ENCODE results near the gene COL8A1. TPM values are rescaled to one million over a fixed set of nuclear protein-coding genes. Genes with fewer than 3 reads are reported as not detected.

COL8A1 gene
- total and polyA plus RNA-seq, 8 donors, result 0.96 to 283 (median 2.6) TPM

DNA sequence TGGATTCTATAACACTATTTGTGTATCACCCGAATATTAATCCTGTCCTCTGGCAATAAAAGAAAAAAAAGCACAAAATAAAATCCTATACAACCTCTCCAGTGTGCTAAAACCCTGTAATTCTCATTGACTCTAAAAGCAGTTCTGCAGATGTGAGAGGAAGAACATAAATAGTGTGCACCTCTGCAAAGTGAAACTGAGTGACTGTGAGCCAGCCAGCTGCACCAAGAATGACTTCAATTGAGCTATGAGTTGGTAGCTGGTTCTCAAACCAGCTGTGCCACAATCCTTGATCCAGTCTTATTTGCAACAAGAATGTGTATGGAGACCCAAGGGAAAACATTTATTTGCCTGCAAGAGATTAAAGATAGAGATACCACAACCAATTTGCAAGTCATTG is 31.2 kb upstream of the COL8A1 start:
- DNase-seq, result no peak
- Histone ChIP-seq H3K4me3 (no peak overlapping the region), H3K27me3 (no peaks in the 10 kb centered on the region), H3K9me3 (no peaks in the 10 kb centered on the region), H3K4me1 (no peaks in the 10 kb centered on the region), H3K36me3 (no peaks in the 10 kb centered on the region), H3K27ac (no peak overlapping the region)
- TF ChIP-seq, protein P1, sequence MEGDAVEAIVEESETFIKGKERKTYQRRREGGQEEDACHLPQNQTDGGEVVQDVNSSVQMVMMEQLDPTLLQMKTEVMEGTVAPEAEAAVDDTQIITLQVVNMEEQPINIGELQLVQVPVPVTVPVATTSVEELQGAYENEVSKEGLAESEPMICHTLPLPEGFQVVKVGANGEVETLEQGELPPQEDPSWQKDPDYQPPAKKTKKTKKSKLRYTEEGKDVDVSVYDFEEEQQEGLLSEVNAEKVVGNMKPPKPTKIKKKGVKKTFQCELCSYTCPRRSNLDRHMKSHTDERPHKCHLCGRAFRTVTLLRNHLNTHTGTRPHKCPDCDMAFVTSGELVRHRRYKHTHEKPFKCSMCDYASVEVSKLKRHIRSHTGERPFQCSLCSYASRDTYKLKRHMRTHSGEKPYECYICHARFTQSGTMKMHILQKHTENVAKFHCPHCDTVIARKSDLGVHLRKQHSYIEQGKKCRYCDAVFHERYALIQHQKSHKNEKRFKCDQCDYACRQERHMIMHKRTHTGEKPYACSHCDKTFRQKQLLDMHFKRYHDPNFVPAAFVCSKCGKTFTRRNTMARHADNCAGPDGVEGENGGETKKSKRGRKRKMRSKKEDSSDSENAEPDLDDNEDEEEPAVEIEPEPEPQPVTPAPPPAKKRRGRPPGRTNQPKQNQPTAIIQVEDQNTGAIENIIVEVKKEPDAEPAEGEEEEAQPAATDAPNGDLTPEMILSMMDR (IDR thresholded peaks at IDR 0.05), result no peak
- ATAC-seq, result no peak
- intact Hi-C loops (cut with DNase I), result no loop called here

DNA sequence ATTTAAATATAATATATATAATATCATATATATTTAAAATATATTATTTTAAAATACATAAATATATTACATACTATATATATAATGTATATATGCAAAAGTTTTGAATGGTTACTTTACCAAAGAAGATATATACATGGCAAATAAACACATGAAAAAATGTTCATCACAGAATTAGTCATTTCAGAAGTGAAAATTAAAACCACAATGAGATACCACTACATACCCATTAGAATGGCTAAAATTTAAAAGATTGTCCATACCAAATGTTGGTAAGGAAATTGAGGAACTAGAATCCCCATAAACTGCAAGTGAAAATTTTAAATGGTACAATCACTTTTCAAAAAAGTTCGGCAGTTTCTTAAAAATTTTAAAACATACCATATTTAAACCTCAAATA is 23.6 kb upstream of the COL8A1 start:
- H3K4me1 ChIP-seq, result no peaks in the 10 kb centered on the region
- H3K27me3 ChIP-seq, result no peaks in the 10 kb centered on the region
- no peak overlapping the region for H3K4me3 ChIP-seq
- H3K36me3 ChIP-seq, result no peaks in the 10 kb centered on the region
- no peak overlapping the region for H3K27ac ChIP-seq
- ATAC-seq, result no peak
- H3K9me3 ChIP-seq, result no peaks in the 10 kb centered on the region
- TF ChIP-seq, protein P1 (IDR thresholded peaks at IDR 0.05), result no peak
- no peak for DNase-seq
- intact Hi-C loops (cut with DNase I), result no loop called here

DNA sequence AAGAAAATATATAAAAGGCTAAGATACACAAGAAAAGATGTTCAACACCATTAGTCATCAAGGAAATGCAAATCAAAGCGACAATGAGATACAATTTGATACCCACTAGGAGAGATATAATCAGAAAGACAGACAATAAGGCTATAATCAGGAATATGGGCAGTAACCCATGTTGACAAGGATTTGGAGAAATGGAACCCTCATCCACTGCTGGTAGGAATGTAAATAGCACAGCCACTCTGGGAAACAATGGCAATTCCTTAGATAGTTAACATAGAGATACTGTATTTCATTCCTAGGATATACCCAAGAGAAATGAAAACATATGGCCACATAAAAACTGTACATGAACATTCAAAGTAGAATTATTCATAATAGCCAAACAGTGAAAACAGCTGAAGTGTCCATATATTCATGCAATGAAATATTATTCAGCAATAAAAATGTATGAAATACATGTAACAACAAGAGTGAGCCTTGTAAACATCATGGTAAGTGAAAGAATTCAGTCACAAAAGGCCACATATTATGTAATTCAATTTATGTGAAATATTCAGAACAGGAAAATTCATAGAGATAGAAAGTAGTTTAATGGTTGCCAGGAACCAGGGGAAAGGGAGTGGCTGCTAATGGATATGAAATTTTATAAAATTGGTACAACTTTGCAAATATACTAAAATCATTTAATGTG is 18.2 kb upstream of the COL8A1 start:
- ATAC-seq (no peak), DNase-seq (no peak)
- no peaks in the 10 kb centered on the region for H3K27me3 ChIP-seq
- H3K4me3 ChIP-seq, result no peak overlapping the region
- no peaks in the 10 kb centered on the region for H3K36me3 ChIP-seq
- no peak overlapping the region for H3K27ac ChIP-seq
- no peaks in the 10 kb centered on the region for H3K9me3 ChIP-seq
- no peaks in the 10 kb centered on the region for H3K4me1 ChIP-seq
- TF ChIP-seq, protein P1 (IDR thresholded peaks at IDR 0.05), result no peak
- intact Hi-C loops (cut with DNase I), result no loop called here

DNA sequence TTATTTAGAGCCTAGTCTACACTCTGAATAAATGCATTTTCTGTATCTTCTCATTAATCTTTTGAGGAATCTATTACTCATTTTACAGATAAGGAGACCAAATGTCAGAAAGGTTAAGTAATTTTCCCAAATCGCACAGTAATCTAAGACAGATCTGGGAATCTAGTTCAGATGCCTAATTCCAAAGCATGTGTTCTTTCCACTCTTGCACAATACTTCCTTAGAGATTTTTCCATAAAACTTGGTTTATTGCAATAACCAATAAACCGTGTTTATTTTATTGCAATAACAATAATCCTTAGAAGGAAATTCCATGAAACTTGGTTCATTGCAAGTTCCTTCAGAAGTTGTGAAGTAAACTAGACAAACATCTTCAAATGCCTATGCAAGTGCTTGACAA is 17.4 kb upstream of the COL8A1 start:
- no peak overlapping the region for H3K4me3 ChIP-seq
- no peak for ATAC-seq
- DNase-seq, result no peak
- H3K27ac ChIP-seq, result no peak overlapping the region
- TF ChIP-seq, protein P1 (IDR thresholded peaks at IDR 0.05), result no peak
- no peaks in the 10 kb centered on the region for H3K27me3 ChIP-seq
- H3K4me1 ChIP-seq, result no peaks in the 10 kb centered on the region
- no peaks in the 10 kb centered on the region for H3K36me3 ChIP-seq
- no peaks in the 10 kb centered on the region for H3K9me3 ChIP-seq
- intact Hi-C loops (cut with DNase I), result no loop called here

DNA sequence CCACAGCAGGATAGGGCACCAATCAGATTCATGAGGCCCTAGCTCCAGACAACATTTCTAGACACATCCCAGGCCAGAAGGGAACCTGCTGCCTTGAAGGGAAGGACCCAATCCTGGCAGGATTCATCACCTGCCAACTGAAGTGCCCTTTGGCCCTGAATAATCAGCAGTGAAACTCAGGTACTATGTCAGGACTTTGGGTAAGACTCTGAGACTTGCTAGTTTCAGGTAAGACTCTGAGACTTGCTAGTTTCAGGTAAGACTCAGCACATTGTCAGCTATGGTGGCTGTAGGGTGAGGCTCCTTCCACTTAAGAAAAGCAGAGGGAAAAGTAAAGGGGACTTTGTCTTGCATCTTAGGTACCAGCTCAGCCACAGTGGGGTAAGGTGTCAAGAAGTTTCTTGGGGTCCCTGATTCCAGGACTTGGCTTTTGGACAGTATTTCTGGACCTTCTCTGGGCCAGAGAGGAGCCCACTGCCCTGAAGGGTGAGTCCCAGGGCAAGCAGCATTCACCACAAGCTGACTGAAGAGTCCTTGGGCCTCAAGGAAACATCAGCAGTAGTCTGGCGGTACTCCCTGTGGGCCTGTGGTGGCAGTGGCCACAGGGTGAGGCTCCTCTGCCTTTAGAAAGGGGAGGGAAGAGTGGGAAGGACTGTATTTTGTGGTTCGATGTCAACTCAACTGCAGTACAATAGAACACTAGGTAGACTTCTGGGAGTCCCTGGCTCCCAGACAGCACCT is 13.7 kb upstream of the COL8A1 start:
- TF ChIP-seq, protein P1 (IDR thresholded peaks at IDR 0.05), result no peak
- ATAC-seq (no peak), DNase-seq (no peak)
- Histone ChIP-seq H3K36me3 (no peaks in the 10 kb centered on the region), H3K27me3 (no peaks in the 10 kb centered on the region), H3K27ac (no peak overlapping the region), H3K9me3 (no peaks in the 10 kb centered on the region), H3K4me3 (no peak overlapping the region), H3K4me1 (no peaks in the 10 kb centered on the region)
- intact Hi-C loops (cut with DNase I), result no loop called here
